ENCODE measurements around the gene ADGRL3.

ADGRL3 gene

GRCh38 chr4:61277785-61278760 is 77.9 kb downstream of the ADGRL3 start:
- no peak for DNase-seq (ENCODE audit: low spot score)

DNA sequence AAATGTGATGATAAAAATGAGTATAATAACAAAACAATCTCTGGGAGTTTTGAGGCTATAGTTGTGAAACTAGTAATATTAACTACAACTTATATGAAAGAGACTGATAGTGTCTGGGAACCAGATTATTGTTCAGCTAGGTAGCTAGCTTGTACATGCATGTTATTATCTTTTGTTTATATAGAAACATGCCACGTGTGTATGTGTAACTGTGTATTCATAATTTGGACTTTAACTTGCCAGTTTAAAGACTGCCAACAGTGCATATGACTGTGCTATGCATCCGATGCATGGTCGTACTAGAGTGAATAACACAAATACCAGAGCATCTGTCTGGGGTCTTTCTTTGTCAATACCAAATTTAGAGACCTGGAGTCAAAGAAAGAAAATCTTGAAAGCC is 92.2 kb downstream of the ADGRL3 start:
- DNase-seq (ENCODE audit: low spot score), result no peak

- DNase-seq (ENCODE audit: low spot score), result no peak
Observed at GRCh38 chr4:61293707-61294400, 93.7 kb downstream of the ADGRL3 start.

GRCh38 chr4:61294936-61295335 is 94.8 kb downstream of the ADGRL3 start:
- DNase-seq (ENCODE audit: low spot score), result no peak

GRCh38 chr4:61296144-61296543 is 96.0 kb downstream of the ADGRL3 start:
- DNase-seq (ENCODE audit: low spot score), result no peak

- no peak for DNase-seq (ENCODE audit: low spot score)
Observed at GRCh38 chr4:61298178-61298740, 98.1 kb downstream of the ADGRL3 start.

DNA sequence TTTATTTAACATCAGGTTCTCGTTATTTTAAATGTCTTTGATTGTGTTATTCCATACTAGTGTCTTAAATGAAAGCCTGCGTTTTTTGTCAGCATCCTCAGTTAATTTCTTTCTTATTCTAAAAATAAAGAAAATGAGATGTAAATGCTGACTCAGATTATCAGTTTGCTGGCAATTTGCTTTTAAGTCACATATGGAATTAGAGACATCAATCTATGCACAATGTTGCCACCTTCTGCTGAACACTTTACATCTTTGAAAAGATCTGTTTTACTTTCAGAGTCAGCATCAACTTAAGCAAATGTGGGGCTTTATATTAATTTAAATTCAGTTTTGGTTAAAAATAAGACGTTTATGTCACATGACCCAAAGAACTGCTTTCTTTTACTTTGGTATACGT is 99.2 kb downstream of the ADGRL3 start:
- no peak for DNase-seq (ENCODE audit: low spot score)

GRCh38 chr4:61300266-61300844 is 100.2 kb downstream of the ADGRL3 start:
- DNase-seq (ENCODE audit: low spot score), result no peak

GRCh38 chr4:61301271-61301670 is 101.1 kb downstream of the ADGRL3 start:
- DNase-seq (ENCODE audit: low spot score), result no peak

DNA sequence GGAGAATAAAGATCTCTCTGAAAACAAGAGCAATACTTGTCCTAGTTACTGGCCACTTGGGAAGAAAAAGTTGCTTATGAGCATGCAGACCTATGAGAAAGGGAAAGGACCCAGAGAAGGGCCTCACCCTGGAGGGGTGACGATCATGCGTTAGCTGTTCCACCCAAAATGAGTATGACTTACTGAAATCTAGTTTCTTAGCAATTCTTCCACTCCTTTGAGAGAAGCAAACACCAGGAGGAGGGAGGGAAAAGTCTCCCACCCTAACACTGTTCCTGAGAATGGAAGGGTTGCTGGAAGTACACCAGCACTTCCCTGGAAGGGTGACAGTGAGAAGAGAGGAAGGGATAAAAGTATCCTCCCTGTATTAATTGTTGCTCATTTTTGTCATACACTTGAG is 107.9 kb downstream of the ADGRL3 start:
- no peak for DNase-seq (ENCODE audit: low spot score)

- DNase-seq (ENCODE audit: low spot score), result no peak
Observed at GRCh38 chr4:61309616-61310015, 109.5 kb downstream of the ADGRL3 start.

DNA sequence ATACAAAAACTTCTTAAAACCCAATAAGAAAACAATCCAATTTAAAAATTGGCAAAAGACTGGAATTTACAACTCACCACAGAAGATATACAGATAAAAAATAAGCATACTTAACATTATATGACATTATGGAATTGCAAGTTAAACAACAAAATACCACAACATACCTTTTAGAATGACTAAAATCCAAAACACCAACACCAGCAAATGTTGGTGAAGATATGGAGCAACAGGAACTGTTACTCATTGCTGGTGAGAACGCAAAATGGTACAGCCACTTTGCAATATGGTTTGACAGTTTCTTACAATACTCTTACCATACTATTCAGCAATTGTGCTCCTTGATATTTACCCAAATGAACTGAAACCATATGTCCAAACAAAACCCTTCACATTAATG is 112.4 kb downstream of the ADGRL3 start:
- no peak for DNase-seq (ENCODE audit: low spot score)

GRCh38 chr4:61318431-61318830 is 118.3 kb downstream of the ADGRL3 start:
- no peak for DNase-seq (ENCODE audit: low spot score)

DNA sequence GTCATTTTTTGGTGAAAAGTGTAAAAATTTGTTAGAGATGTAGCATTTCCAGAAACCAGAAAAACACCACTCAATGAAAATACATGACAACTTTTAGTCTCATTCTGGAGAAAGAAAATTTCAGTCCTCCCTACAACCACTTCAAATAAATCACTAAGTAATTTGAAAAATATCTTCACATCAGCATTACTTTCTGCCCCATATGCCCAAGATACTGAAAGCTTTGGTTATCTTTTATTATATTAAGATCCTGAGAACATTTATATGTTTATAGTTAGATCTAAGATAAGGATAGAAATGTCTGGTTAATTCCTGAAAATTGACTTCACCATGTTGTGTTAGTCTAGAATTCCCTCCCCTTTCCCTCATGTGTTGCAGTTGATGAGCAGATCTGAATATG is 119.0 kb downstream of the ADGRL3 start:
- DNase-seq (ENCODE audit: low spot score), result no peak

DNA sequence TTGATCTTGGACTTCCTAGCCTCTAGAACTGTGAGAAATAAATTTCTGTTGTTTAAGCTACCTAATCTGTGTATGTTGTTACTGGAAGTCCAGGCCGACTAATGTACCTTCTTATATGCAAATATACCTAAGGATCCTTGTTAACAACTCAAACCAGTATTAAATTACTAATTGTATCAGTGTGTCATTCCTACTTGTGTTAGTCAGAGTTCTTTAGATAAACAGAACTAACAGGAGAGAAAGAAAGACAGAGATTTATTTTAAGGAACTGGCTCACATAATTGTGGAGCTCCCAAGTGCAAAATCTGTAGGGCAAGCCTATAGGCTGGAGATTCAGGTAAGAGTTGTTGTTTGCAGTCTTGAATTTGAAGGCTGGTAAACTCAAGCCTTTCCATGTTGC is 120.0 kb downstream of the ADGRL3 start:
- DNase-seq (ENCODE audit: low spot score), result no peak

DNA sequence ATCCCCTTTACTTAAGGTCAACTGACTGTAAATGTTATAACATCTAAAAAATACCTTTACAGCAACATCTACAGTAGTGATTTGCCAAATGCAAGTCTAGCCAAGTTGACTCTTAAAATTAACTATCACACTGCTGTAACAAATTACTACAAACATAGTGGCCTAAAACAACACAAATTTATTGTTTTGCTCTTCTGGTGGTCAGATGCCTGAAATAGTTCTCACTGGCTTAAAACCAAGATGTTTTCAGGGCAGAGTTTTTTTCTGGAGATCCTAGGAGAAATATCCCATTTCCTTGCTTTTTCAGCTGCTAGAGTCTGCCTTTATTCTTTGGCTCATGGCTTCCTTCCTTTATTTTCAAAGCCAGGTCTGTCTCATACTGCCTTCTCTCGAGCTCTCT is 120.5 kb downstream of the ADGRL3 start:
- no peak for DNase-seq (ENCODE audit: low spot score)

GRCh38 chr4:61332693-61333092 is 132.6 kb downstream of the ADGRL3 start:
- DNase-seq (ENCODE audit: low spot score), result no peak

DNA sequence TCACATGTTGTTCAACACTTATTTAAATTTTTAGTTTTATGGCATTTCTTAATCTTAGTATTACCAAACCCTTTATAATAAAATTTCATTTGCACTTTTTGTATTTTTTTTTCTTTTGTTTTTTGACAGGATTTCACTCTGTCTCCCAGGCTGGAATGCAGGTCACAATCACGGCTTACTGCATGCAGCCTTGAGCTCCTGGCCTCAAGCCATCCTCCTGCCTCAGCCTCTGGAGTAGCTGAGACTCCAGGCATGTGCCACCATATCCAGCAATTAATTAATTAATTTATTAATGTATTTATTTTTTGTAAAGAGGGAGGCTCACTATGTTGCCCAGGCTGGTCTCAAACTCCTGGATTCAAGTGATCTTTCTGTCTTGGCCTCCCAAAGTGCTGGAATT is 133.4 kb downstream of the ADGRL3 start:
- DNase-seq (ENCODE audit: low spot score), result no peak

DNA sequence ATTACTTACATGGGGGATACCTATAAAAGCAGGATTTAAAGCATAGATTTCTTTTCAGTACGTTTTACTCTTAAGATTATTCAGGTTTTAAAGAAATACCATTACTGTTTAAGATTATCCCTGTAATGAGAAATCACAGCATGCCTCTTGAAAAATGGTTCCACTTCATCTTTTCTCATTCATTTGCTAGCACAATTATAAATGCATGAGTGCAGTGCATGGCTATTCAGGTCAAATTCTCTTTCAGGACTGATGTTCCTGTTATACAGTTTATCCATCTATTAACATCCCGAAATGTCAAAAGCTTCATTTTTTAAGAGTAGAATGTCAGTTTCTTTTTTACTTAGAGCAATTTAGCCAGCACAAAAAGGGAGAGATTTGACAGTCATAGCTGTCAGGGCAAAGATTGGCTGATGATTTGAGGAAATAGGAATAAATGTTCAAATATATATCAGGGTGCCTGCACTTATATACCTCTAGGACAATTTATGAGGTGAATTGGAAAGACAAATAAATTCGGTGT is 135.2 kb downstream of the ADGRL3 start:
- DNase-seq (ENCODE audit: low spot score), result peak; percentile 20

DNA sequence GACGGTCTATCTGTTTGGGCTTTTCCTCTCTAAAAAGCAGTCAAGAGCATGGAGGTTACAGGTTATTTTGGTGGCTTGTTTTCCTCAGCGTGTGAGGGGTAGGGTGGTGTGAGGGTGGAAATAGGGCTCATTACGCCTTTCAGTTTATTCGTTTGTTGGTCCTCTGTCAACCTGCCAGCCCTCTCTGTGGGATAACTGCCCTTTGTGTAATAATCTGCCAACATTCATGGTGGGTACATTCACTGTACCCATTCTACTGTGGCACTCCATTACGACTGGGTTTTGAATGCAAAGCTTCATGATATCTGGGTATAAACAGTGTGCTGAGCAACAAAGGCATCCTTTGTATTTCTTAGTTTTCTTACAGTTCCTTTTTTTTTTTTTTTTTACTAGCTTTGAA is 136.4 kb downstream of the ADGRL3 start:
- DNase-seq (ENCODE audit: low spot score), result peak; percentile 56

GRCh38 chr4:61336916-61337315 is 136.8 kb downstream of the ADGRL3 start:
- no peak for DNase-seq (ENCODE audit: low spot score)

- DNase-seq (ENCODE audit: low spot score), result no peak
Observed at GRCh38 chr4:61342061-61342460, 141.9 kb downstream of the ADGRL3 start.
